GM21390 (cell line): ENCODE results near the gene SH3BP2.

Source experiments
- ATAC-seq: cut with Tn5 transposase; IDR thresholded peaks from one replicate; pipeline ENCODE4 v1.9.1; 2021; ENCODE audit not compliant: unreplicated experiment

Gene SH3BP2

GRCh38 chr4:2817701-2818350, 24.9 kb downstream of the SH3BP2 start:
- ATAC-seq, result no peak

DNA sequence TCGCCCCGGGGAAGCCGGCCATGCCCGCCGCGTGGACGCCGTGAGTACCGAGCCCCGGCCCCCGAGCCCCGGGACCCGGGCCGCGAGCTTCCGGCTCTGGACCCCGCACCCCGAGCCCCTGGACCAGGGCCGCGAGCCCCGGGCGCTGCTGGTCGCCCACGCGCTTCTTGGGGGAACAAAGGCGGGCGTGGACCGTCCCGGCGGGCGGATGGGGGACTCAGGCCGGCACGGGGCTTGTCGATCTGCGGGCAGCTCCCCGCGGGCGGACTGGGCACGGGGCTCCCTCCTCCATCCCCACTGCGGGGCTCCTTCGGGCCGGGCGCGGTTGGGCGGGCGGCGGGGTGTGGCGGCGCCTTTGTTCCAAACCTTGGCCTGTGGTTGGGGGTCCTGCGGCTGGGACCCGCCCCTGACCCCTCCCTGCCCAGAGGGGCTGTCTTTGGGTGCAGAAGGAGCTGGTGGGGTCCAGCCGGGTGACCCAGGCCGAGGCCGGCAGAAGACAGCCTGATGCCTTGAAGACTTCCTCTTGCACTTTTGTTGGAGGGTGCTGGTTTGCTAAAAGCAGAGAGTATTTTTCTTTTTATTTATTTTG, 25.6 kb downstream of the SH3BP2 start:
- no peak for ATAC-seq

GRCh38 chr4:2819244-2820215, 26.6 kb downstream of the SH3BP2 start:
- no peak for ATAC-seq

- ATAC-seq, result no peak
These were observed 27.5 kb downstream of the SH3BP2 start for GRCh38 chr4:2820216-2820982.

GRCh38 chr4:2822461-2823300, 29.8 kb downstream of the SH3BP2 start:
- ATAC-seq, result no peak

DNA sequence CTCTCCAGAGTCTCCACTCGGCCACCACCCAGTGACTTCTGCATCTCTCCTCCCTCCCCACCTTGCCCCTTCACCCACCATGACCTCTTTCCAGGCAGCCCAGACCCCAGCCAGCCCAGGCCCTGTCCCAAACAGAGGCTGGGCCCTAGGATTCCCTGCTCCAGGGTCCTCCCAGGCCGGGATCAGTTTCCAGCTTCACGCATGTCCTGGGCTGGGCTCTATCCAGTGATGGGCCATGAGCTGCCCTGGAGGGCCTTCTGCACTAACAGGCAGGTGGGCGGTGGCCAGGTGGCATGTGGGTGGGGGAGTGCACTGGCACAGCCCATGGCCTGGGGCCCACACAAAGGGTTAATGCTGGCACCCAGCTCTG, 30.4 kb downstream of the SH3BP2 start:
- ATAC-seq, result no peak

GRCh38 chr4:2823671-2824328, 30.9 kb downstream of the SH3BP2 start:
- ATAC-seq, result no peak

- no peak for ATAC-seq
These were observed 31.5 kb downstream of the SH3BP2 start for GRCh38 chr4:2824329-2824835.

DNA sequence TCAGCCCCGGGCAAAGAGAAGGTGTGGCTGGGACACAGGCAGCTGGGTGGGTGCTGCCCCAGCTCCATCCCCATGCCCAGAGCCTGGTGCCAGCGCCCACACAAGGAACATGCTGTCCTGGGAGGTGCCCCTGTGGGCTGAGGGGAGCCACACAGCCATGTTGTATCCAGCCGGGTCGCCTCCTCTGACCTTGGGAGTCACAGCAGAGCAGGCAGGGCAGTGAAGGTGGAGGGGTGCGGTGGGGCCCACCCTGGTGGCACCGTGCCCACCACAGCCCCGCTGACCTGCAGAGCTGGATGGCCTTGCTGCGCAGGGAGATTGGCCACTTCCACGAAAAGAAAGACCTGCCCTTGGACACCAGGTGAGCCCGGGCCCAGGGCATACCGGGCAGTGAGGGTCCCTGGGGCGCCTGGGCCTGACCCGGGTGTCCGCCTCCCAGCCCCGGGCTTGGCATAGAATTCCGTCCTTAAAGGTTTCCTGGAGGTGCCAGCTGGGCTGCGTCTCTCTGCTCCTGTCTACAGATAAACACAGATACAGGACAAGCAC, 32.0 kb downstream of the SH3BP2 start:
- ATAC-seq, result no peak

DNA sequence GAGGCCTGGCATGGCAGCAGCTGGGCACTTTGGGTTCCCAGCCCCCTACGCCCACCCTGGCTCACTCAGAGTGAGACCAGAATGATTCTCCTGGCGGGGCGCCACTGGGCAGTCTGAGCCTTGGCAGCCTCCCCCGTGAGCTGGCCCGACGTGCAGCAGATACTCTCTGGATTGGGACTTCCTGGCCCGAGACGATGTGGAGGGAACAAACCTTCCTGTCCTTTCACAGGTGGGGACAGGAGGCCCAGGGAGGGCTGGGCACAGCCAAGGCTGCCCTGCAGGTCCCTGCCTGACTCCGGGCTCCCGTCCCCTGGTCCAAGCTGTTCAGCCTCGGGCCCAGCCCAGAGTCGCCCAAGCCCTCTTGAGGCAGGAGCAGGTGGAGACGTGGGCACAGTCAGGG, 32.9 kb downstream of the SH3BP2 start:
- ATAC-seq, result no peak

DNA sequence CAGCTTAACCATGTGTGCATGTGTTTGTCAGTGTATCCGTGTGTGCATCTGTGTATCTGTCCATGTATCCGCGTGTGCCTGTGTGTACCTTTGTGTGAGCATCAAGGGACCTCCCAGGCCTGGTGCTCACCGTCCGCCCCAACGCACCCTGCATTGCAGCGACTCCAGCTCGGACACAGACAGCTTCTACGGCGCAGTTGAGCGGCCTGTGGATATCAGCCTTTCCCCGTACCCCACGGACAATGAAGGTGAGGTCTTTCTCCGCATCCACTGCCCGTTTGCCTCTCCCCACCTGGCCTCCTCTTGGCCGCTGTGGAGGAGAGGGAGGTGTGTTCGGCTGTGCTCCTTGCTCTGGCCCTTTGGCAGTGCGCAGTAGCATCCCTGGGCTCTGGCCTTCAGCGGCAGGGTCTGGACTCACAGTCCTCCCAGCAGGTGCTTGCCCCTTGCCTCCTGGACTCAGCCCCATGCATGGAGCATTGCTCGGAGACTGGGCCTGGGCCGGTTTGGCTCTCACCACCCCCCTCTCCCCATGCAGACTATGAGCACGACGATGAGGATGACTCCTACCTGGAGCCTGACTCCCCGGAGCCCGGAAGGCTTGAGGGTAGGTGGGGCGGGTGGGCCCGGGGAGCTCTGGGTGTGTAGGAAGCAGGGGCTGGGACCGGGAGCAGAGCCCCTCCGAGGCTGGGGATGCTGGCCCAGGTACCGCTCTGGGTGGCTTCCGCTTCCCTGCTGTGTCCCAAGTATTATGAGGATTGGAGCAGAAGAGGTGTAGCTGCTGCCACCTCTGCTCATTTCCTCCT, 34.4 kb downstream of the SH3BP2 start:
- no peak for ATAC-seq

DNA sequence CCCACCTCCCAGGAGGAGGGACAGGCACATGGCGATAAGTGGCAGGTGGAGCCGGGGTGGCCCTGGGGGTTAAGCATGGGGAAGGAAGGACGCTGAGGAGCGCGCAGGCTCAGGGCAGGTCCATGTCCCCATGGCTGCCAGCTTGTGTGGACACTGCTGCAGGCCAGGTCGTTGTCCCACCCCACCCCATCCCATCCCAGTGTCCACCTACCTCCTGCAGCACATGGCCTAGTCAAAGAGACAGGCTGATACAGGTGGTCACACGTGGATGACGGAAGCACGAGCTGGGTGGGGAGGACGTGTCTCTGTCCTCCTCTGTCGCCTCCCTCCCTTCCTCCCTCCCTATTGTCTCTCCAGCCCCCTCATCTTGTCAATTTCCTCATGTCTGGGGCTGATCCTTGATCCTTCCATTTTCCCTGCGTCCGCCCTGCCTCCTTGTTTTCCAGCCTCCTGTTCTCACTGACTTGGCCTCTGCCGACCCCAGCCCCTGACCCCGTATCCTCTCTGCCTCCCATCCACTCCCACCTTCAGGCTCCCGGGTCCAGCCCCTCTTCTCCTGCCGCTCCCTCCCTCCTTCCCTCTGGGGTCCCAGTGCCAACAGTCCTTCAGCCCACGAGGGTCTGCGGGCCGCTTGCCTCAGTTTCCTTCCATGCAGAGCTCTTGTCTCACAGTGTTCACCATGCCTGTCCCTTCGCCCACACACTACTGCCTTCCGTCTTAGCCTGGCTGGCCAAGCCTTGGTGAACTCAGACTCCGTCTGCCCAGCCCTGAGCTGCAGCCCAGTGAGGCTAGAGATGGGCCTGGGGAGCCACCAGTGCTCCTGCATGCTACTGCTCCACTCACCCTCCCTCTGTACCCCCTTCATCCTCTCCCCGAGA, 35.2 kb downstream of the SH3BP2 start:
- ATAC-seq, result no peak

DNA sequence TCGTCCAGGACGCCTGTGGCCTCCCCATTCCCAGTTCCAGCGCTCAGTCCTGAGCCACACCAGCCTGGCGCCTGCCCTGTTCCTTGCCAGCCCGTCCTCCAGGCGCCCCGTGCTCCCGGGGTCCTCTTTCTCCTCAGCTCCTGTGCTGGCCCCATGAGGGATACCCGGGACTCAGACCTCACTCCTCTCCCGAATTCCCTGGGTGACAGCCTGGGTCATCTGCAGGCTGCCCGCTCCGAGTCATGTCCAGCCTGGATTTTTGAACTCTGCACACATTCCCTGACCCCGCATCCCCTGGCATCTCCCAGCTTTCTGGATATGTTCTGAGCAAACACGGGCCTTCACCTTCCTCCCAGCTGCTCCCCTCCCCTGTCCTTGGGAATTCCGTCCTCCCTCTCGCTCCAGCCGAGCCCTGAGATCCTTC, 35.9 kb downstream of the SH3BP2 start:
- ATAC-seq, result no peak

- no peak for ATAC-seq
These were observed 36.5 kb downstream of the SH3BP2 start for GRCh38 chr4:2829321-2829932.

GRCh38 chr4:2829933-2830451, 37.1 kb downstream of the SH3BP2 start:
- no peak for ATAC-seq

DNA sequence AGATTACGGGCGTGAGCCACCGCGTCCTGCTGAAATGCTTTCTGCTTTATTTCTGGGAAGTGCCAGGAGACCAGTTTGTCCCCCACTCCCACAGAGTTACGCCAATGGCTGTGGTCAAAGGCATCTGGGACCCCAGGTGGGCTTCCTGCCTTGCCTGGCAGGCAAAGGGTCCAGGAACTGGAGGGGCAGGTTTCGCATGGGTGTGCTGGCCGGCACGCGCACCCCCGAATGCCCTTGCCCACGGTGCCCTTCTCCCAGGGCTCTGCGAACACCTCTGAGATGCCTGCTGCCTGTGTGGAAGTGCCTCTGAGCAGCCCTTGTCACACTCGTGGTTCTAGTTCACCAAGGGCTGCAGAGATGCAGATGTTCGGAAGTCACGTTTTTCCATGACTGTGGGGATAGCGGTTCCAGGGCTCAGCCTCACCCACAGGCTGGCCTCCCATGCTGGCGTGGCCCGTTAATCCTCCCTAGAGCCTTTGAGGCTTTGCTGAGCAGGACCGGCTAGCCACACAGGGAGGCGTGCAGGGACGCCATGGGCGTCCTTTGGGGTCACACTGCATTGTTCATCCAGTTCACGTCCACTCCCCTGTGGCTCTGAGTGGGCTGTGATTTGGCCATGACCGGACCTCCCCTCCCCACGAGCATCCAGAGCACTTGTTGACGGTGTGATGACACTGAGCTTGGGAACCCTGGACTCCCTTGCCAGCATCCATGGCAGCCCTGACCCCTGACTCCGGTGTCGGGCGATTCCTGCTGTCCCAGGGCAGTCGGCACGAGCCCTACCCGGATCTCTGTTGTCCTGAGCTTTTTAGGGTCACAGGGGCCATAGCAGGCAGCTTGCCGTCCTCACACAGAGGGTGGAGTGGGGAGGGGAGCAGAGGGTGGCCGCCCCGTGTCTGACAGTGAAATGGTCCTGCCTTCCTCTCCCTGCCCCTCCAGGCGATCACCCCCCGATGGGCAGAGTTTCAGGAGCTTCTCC, 38.0 kb downstream of the SH3BP2 start:
- no peak for ATAC-seq
